A549 (cell line): ENCODE data around the gene GLIPR1L1. TPM values are rescaled to one million over a fixed set of nuclear protein-coding genes. Genes with fewer than 3 reads are reported as not detected.
A peak's percentile ranks its signal among the peaks of the same experiment; 100 is the strongest.

Experiments
- ATAC-seq, 2 experiments: fragments of 200-7000 bp in 1 of 2; fragments of >200 bp in 1 of 2; cut with Nextera tagmentation in 1 of 2; cut with Tn5 transposase in 1 of 2; 3 replicates each; pipeline versions ENCODE4 v1.8.0 to v1.9.1; 2018 to 2020; ENCODE audit warnings: mild to moderate bottlenecking in 1 of 2, moderate library complexity in 1 of 2
- CTCF ChIA-PET: fragments of 300-600 bp; sonication (Branson Sonifier 250); formaldehyde crosslinking; extraction: SDS; loops from one replicate; lab custom pipeline; 2021; ENCODE audit warnings: antibody characterized with exemption, inconsistent platforms; lab: Yijun Ruan, JAX
- POLR2A ChIA-PET: fragments of 350-600 bp; formaldehyde crosslinking; extraction: SDS; loops from one replicate; lab custom pipeline; 2021; ENCODE audit warnings: antibody characterized with exemption, inconsistent platforms; lab: Yijun Ruan, JAX
- DNase-seq, 2 experiments: peaks; one replicate each; pipeline versions ENCODE4 v3.0.0 to v3.0.0-alpha.2; 2011 to 2016; ENCODE audit warnings: low read depth in 1 of 2, low spot score in 1 of 2
- FAIRE-seq: peaks from 2 replicates; lab custom pipeline; 2011; peaks lifted over from hg19 to GRCh38; lab: Jason Lieb, UNC
- H3K27ac ChIP-seq, 2 experiments: fragments of >200 bp; sonication (Bioruptor Twin); formaldehyde crosslinking; 3 replicates each; pipeline ENCODE4 v1.5.1; 2016 to 2017
- H3K4me1 ChIP-seq: fragments of >200 bp; sonication (Bioruptor Twin); formaldehyde crosslinking; 3 replicates; pipeline ENCODE4 v1.6.1; 2016
- H3K4me2 ChIP-seq: fragments of >200 bp; sonication (Bioruptor Twin); formaldehyde crosslinking; 3 replicates; pipeline ENCODE4 v1.6.1; 2016
- H3K4me3 ChIP-seq: fragments of >200 bp; sonication (Bioruptor Twin); formaldehyde crosslinking; 3 replicates; pipeline ENCODE4 v1.5.1; 2016
- H3K9me3 ChIP-seq: fragments of >200 bp; sonication (Bioruptor Twin); formaldehyde crosslinking; 3 replicates; pipeline ENCODE4 v1.6.1; 2016
- CBX2 ChIP-seq: fragments of 200-600 bp; sonication (generic); IDR thresholded peaks from 2 replicates; pipeline ENCODE4 v1.6.1; 2016; ENCODE audit warnings: low read depth, mild to moderate bottlenecking, borderline replicate concordance
- CHD4 ChIP-seq: fragments of 200-600 bp; sonication (generic); IDR thresholded peaks from 2 replicates; pipeline ENCODE4 v1.6.1; 2016; ENCODE audit warnings: antibody characterized with exemption, mild to moderate bottlenecking, borderline replicate concordance
- EHF ChIP-seq: fragments of 250-450 bp; sonication (Bioruptor Pico); IDR thresholded peaks from 2 replicates; pipeline ENCODE4 v1.5.0; 2020; ENCODE audit warnings: mild to moderate bottlenecking
- EP300 ChIP-seq, 2 experiments: fragments of >200 bp; sonication (Bioruptor Twin); formaldehyde crosslinking; IDR thresholded peaks; 2 replicates in 1 of 2; 3 replicates in 1 of 2; pipeline ENCODE4 v1.6.1; 2016 to 2017
- ESRRA ChIP-seq: fragments of 150-350 bp; IDR thresholded peaks from 2 replicates; pipeline ENCODE4 v1.6.1; 2014; ENCODE audit warnings: mild to moderate bottlenecking, low read length, borderline replicate concordance
- JUNB ChIP-seq: fragments of >200 bp; sonication (Bioruptor Twin); formaldehyde crosslinking; IDR thresholded peaks from 2 replicates; pipeline ENCODE4 v1.6.1; 2016
- MAZ ChIP-seq: fragments of 150-350 bp; IDR thresholded peaks from 2 replicates; pipeline ENCODE4 v1.6.1; 2014; ENCODE audit warnings: antibody characterized with exemption, low read depth, low read length, borderline replicate concordance
- NPAS2 ChIP-seq: fragments of 250-450 bp; sonication (Bioruptor Pico); IDR thresholded peaks from 2 replicates; pipeline ENCODE4 v1.8.0; 2022; ENCODE audit warnings: mild to moderate bottlenecking, moderate library complexity, borderline replicate concordance
- PBX3 ChIP-seq: IDR thresholded peaks from 2 replicates; pipeline ENCODE4 v1.6.1; 2012
- PHF8 ChIP-seq: fragments of 200-600 bp; sonication (generic); IDR thresholded peaks from 2 replicates; pipeline ENCODE4 v1.6.1; 2016; ENCODE audit warnings: low read depth, mild to moderate bottlenecking, antibody characterized with exemption, moderate library complexity, borderline replicate concordance
- POLR2AphosphoS2 ChIP-seq: conservative IDR thresholded peaks from 2 replicates; pipeline ENCODE4 v1.6.1; 2012; ENCODE audit warnings: low read length, improper control_type of control experiment, inconsistent platforms
- RAD21 ChIP-seq, 2 experiments: fragments of >200 bp in 1 of 2; sonication (Bioruptor Twin) in 1 of 2; formaldehyde crosslinking in 1 of 2; IDR thresholded peaks in 1 of 2; conservative IDR thresholded peaks in 1 of 2; 2 replicates in 1 of 2; 3 replicates in 1 of 2; pipeline ENCODE4 v1.6.1; 2012 to 2018; ENCODE audit warnings: inconsistent platforms in 1 of 2
- RCOR1 ChIP-seq: fragments of 150-350 bp; IDR thresholded peaks from 2 replicates; pipeline ENCODE4 v1.6.1; 2014; ENCODE audit warnings: antibody characterized with exemption, low read length, low read depth
- SMC3 ChIP-seq: fragments of >200 bp; sonication (Bioruptor Twin); formaldehyde crosslinking; IDR thresholded peaks from 3 replicates; pipeline ENCODE4 v1.6.1; 2018; ENCODE audit warnings: inconsistent platforms
- ZC3H11A ChIP-seq: fragments of 450-650 bp; IDR thresholded peaks from 2 replicates; pipeline ENCODE4 v1.6.1; 2014; ENCODE audit warnings: antibody characterized with exemption, mild to moderate bottlenecking
- ZSCAN20 ChIP-seq: fragments of 250-450 bp; sonication (Bioruptor Pico); IDR thresholded peaks from 2 replicates; pipeline ENCODE4 v1.8.0; 2022; ENCODE audit warnings: mild to moderate bottlenecking, moderate library complexity
- WGBS: methylation state at CpG from one replicate; pipeline ENCODE4 v1.1.6; 2017; ENCODE audit errors: missing lambda C conversion rate; 5-methylcytosine and 5-hydroxymethylcytosine counted together
- polyA minus RNA-seq: library from RNA; depleted of rRNA, polyadenylated mRNA; stranded (reverse); fragments of >200 nt; gene quantifications from 2 replicates; pipeline ENCODE4 v1.2.3, GENCODE V29; 2011; rRNA and poly(A)+ RNA removed
- polyA plus RNA-seq, 4 experiments: library from polyadenylated mRNA; depleted of rRNA in 3 of 4; stranded (reverse); fragments of >200 nt; fragmentation: RNase III in 1 of 4; extraction: RNeasy Plus Mini Kit Qiagen cat#74134 plus additional on column Dnase treatment in 1 of 4; gene quantifications; 2 replicates in 3 of 4; 3 replicates in 1 of 4; pipeline ENCODE4 v1.2.3, GENCODE V29; 2011 to 2017
- TF ChIP-seq, protein P1 (sequence below): fragments of >200 bp; sonication (Bioruptor Twin); formaldehyde crosslinking; IDR thresholded peaks from 3 replicates; pipeline ENCODE4 v1.5.1; 2016
- TF ChIP-seq, protein P2 (sequence below): fragments of >200 bp; sonication (Bioruptor Twin); formaldehyde crosslinking; IDR thresholded peaks from 2 replicates; pipeline ENCODE4 v1.6.1; 2016
- TF ChIP-seq, protein P3 (sequence below): IDR thresholded peaks from 2 replicates; pipeline ENCODE4 v1.6.1; 2012
- TF ChIP-seq, protein P4 (sequence below): fragments of 450-650 bp; IDR thresholded peaks from 2 replicates; pipeline ENCODE4 v1.6.1; 2014; ENCODE audit warnings: antibody characterized with exemption
- TF ChIP-seq, protein P5 (sequence below): fragments of 250-450 bp; sonication (Bioruptor Pico); IDR thresholded peaks from 2 replicates; pipeline ENCODE4 v1.5.0; 2020; ENCODE audit warnings: low read depth, mild to moderate bottlenecking, moderate library complexity
- TF ChIP-seq, protein P6 (sequence below): IDR thresholded peaks from 2 replicates; pipeline ENCODE4 v1.6.1; 2012; ENCODE audit warnings: low read depth, borderline replicate concordance

Gene GLIPR1L1, protein sequence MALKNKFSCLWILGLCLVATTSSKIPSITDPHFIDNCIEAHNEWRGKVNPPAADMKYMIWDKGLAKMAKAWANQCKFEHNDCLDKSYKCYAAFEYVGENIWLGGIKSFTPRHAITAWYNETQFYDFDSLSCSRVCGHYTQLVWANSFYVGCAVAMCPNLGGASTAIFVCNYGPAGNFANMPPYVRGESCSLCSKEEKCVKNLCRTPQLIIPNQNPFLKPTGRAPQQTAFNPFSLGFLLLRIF
- polyA plus RNA-seq (2011; rRNA removed) = not detected in 2 replicates
- polyA plus RNA-seq (2012; cell fraction: cytosol; rRNA removed) = not detected in 2 replicates
- polyA plus RNA-seq (2012; cell fraction: nucleus; rRNA removed) = not detected in 2 replicates
- polyA plus RNA-seq (2017; fragmentation: RNase III; extraction: RNeasy Plus Mini Kit Qiagen cat#74134 plus additional on column Dnase treatment) = not detected in 3 replicates
- polyA minus RNA-seq = not detected in 2 replicates

- FAIRE-seq (peak; percentile 97), ATAC-seq (peak; percentile 89), DNase-seq (peak; percentile 48 to 91)
- TF ChIP-seq, protein P1, sequence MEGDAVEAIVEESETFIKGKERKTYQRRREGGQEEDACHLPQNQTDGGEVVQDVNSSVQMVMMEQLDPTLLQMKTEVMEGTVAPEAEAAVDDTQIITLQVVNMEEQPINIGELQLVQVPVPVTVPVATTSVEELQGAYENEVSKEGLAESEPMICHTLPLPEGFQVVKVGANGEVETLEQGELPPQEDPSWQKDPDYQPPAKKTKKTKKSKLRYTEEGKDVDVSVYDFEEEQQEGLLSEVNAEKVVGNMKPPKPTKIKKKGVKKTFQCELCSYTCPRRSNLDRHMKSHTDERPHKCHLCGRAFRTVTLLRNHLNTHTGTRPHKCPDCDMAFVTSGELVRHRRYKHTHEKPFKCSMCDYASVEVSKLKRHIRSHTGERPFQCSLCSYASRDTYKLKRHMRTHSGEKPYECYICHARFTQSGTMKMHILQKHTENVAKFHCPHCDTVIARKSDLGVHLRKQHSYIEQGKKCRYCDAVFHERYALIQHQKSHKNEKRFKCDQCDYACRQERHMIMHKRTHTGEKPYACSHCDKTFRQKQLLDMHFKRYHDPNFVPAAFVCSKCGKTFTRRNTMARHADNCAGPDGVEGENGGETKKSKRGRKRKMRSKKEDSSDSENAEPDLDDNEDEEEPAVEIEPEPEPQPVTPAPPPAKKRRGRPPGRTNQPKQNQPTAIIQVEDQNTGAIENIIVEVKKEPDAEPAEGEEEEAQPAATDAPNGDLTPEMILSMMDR = peak; percentile 93
- TF ChIP-seq RAD21 (conservative IDR thresholded peaks at IDR 0.05 in 1 of 2, IDR thresholded peaks at IDR 0.05 in 1 of 2) (peak; percentile 78 to 79), SMC3 (peak; percentile 87)
- TF ChIP-seq, protein P2, sequence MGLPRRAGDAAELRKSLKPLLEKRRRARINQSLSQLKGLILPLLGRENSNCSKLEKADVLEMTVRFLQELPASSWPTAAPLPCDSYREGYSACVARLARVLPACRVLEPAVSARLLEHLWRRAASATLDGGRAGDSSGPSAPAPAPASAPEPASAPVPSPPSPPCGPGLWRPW = no peak
- TF ChIP-seq, protein P3, sequence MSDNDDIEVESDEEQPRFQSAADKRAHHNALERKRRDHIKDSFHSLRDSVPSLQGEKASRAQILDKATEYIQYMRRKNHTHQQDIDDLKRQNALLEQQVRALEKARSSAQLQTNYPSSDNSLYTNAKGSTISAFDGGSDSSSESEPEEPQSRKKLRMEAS = peak; percentile 59; the same call in 1 of the 2 replicates
- Histone ChIP-seq H3K4me1 (peaks cover 6% of the 10 kb centered on the region; the same call in 1 of the 3 replicates), H3K27ac (peak within 1 kb of the TSS; percentile 47 to 74; a peak in 5 of 6 replicates), H3K9me3 (no peaks in the 10 kb centered on the region), H3K4me2 (peak within 1 kb of the TSS; percentile 77), H3K4me3 (peak within 1 kb of the TSS; percentile 50)
- WGBS = 29% methylated on average over 21 of the region's 23 CpGs
- POLR2A ChIA-PET = interaction anchor here (1.0 to 1.1 kb wide), 3 partner anchors 176 to 697 kb away, joined by 3 to 5 read pairs (median 3); partner anchors contain the start of genes KRR1 and PHLDA1
- CTCF ChIA-PET = interaction anchor here (0.6 to 2.9 kb wide), 28 partner anchors 10 to 1254 kb away, joined by 3 to 15 read pairs (median 4); partner anchors contain the start of genes GLIPR1 and GLIPR1L2
These were observed at the start of gene GLIPR1L1 for GRCh38 chr12:75334384-75335030. GLIPR1L1 (plus strand) TSS chr12:75334670; CDS start chr12:75334729, 59 bp downstream.

GRCh38 chr12:75288860-75289259 lies 45.6 kb upstream of the GLIPR1L1 start:
- no peaks in the 10 kb centered on the region for H3K9me3 ChIP-seq
- no peak overlapping the region for H3K4me3 ChIP-seq
- no peak for ATAC-seq
- no peaks in the 10 kb centered on the region for H3K4me1 ChIP-seq
- H3K27ac ChIP-seq = no peak overlapping the region
- POLR2A ChIA-PET = no interaction called here
- no peak overlapping the region for H3K4me2 ChIP-seq
- CTCF ChIA-PET = interaction anchor here (0.8 to 1.2 kb wide), 5 partner anchors 13 to 486 kb away, joined by 3 to 6 read pairs (median 3); no protein-coding TSS in a partner anchor
- TF ChIP-seq POLR2AphosphoS2 (no peak), MAZ (no peak), ZC3H11A (no peak), ZSCAN20 (CRISPR knock-in tag) (no peak), CBX2 (no peak), RCOR1 (no peak), RAD21 (conservative IDR thresholded peaks at IDR 0.05 in 1 of 2, IDR thresholded peaks at IDR 0.05 in 1 of 2) (no peak), PBX3 (no peak), NPAS2 (CRISPR knock-in tag) (no peak), JUNB (no peak), EP300 (IDR thresholded peaks at IDR 0.05) (no peak), EHF (no peak), CHD4 (no peak), ESRRA (no peak), PHF8 (no peak)
- TF ChIP-seq, protein P4, sequence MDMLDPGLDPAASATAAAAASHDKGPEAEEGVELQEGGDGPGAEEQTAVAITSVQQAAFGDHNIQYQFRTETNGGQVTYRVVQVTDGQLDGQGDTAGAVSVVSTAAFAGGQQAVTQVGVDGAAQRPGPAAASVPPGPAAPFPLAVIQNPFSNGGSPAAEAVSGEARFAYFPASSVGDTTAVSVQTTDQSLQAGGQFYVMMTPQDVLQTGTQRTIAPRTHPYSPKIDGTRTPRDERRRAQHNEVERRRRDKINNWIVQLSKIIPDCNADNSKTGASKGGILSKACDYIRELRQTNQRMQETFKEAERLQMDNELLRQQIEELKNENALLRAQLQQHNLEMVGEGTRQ = no peak
- TF ChIP-seq, protein P5, sequence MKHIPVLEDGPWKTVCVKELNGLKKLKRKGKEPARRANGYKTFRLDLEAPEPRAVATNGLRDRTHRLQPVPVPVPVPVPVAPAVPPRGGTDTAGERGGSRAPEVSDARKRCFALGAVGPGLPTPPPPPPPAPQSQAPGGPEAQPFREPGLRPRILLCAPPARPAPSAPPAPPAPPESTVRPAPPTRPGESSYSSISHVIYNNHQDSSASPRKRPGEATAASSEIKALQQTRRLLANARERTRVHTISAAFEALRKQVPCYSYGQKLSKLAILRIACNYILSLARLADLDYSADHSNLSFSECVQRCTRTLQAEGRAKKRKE (CRISPR knock-in tag) = no peak
- TF ChIP-seq, protein P6, sequence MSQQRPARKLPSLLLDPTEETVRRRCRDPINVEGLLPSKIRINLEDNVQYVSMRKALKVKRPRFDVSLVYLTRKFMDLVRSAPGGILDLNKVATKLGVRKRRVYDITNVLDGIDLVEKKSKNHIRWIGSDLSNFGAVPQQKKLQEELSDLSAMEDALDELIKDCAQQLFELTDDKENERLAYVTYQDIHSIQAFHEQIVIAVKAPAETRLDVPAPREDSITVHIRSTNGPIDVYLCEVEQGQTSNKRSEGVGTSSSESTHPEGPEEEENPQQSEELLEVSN = no peak
- 48% methylated on average over 1 of the region's 1 CpG for WGBS
- DNase-seq = no peak
- FAIRE-seq = no peak
